HG02938 (cell line): ENCODE measurements around the gene ZNF350.
A peak's percentile ranks its signal among the peaks of the same experiment; 100 is the strongest.
"Not testable (repeated sequence)": the region's sequence is repeated elsewhere in the genome, so short reads cannot be mapped to it uniquely, and the experiment has no call there.

Experiments used
- ATAC-seq: cut with Tn5 transposase; IDR thresholded peaks from one replicate; pipeline ENCODE4 v1.9.1; 2021; ENCODE audit warnings: mild to moderate bottlenecking, moderate library complexity; ENCODE audit not compliant: unreplicated experiment

The ZNF350 gene

GRCh38 chr19:51986309-51987291 is at the start of gene ZNF350:
ZNF350 (minus strand) TSS chr19:51986840; CDS start chr19:51974360, 12,480 bp downstream.
- ATAC-seq: no peak

GRCh38 chr19:52034051-52034728 is 47.5 kb upstream of the ZNF350 start:
- no peak for ATAC-seq

- ATAC-seq: peak; percentile 20
Measured at GRCh38 chr19:52028780-52029123, 42.1 kb upstream of the ZNF350 start.

GRCh38 chr19:52028027-52028779 is 41.6 kb upstream of the ZNF350 start, which contains the start of gene ZNF614:
ZNF614 (minus strand) TSS chr19:52028379; CDS start chr19:52025745, 2,634 bp downstream.
- peak; percentile 87 for ATAC-seq

- ATAC-seq: not testable (repeated sequence)
Measured at GRCh38 chr19:52026255-52026990, 39.8 kb upstream of the ZNF350 start.

- not testable (repeated sequence) for ATAC-seq
Measured at GRCh38 chr19:52024478-52024877, 37.8 kb upstream of the ZNF350 start.

- no peak for ATAC-seq
Measured at GRCh38 chr19:52022193-52022592, 35.6 kb upstream of the ZNF350 start.

GRCh38 chr19:52020506-52020905 is 33.9 kb upstream of the ZNF350 start:
- ATAC-seq: no peak

- no peak for ATAC-seq
Measured at GRCh38 chr19:52010674-52011073, 24.0 kb upstream of the ZNF350 start.

GRCh38 chr19:52007806-52008557 is 21.3 kb upstream of the ZNF350 start, which contains the start of gene ZNF615:
ZNF615 (minus strand) TSS chr19:52008211; CDS start chr19:52003711, 4,500 bp downstream.
- ATAC-seq: peak; percentile 85

- ATAC-seq: no peak
Measured at GRCh38 chr19:52007451-52007805, 20.8 kb upstream of the ZNF350 start.

GRCh38 chr19:51994048-51994644 is 7.5 kb upstream of the ZNF350 start:
- ATAC-seq: no peak

- no peak for ATAC-seq
Measured at GRCh38 chr19:51993422-51993821, 6.8 kb upstream of the ZNF350 start.

GRCh38 chr19:51983361-51983760 is 3.3 kb downstream of the ZNF350 start:
- ATAC-seq: no peak

- ATAC-seq: not testable (repeated sequence)
Measured at GRCh38 chr19:51980926-51981325, 5.7 kb downstream of the ZNF350 start.

- no peak for ATAC-seq
Measured at GRCh38 chr19:51980116-51980736, 6.4 kb downstream of the ZNF350 start.

- ATAC-seq: no peak
Measured at GRCh38 chr19:51978882-51979281, 7.8 kb downstream of the ZNF350 start.

GRCh38 chr19:51977346-51977745 is 9.3 kb downstream of the ZNF350 start:
- no peak for ATAC-seq

GRCh38 chr19:51976852-51977251 is 9.8 kb downstream of the ZNF350 start:
- ATAC-seq: no peak
